Posterior vena cava (tissue), 2 donors: ENCODE results near the gene CDH2. TPM values are rescaled to one million over a fixed set of nuclear protein-coding genes. Genes with fewer than 3 reads are reported as not detected.

Experiments used
- DNase-seq: peaks from one replicate; pipeline ENCODE4 v3.0.0-alpha.2; 2020; ENCODE audit warnings: low spot score
- intact Hi-C, 2 donors: fragments of 100-400 bp; cut with DNase I; formaldehyde crosslinking; loops; one replicate each; pipeline versions ENCODE4 v1.14.1 to v1.14.2; 2022 to 2023
- total RNA-seq, 2 donors: library from RNA; stranded (reverse); fragmentation: NEBNext Ultra II Directional; extraction: Animal tissue kit (Norgen Biotek cat#: 25700); gene quantifications; one replicate each; pipeline ENCODE4 v1.2.1, GENCODE V29; 2021
- donor health status: DM: yes; HTN: yes; CAD: no.
- donor health status: DM: yes; HTN: yes; CAD: no.

Gene CDH2
- total RNA-seq, 2 donors from 2014 or later: 6.0 to 12.0 TPM

DNA sequence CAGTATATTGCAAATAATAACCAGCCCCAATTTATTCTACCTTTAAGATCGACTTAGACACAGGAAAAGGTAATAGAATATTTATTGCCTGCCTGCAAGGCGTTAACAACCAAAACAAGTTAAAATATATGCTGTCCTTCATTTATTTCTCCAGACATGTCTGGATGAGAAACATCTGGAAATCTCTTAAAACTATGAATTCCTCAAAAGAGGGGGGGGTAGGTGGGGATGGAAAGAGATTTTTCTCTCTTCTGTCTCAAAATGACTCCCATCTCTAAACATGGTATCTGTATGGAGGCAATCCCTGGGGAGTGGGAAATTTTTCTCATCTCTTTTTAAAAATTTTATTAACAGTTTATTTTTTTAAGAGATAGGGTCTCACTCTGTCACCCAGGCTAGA, 113.0 kb downstream of the CDH2 start:
- intact Hi-C loops: no loop called here
- no peak for DNase-seq

DNA sequence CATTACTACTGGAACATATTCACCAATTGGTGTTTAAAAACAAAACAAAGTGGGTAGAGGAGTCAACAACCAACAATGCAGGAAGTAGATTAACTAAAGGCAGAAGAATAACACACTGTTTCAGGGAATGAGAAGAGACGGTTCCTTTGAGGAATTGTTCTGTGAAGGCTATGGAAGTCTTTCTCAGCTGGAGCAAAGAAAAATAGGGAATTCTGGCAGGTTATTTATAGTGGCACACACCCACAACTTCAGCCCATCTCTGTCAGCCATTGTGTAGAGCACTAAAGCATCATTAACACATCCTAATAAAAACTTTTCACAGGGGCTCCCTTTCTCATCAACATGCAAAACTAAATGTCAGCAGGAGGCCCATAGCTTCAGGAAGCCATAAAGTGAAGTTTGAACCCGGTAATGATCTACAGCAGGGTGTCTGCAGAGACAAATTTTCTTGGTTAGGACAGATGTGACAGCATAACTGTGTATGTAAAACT, 113.6 kb downstream of the CDH2 start:
- no peak for DNase-seq
- intact Hi-C loops: no loop called here

DNA sequence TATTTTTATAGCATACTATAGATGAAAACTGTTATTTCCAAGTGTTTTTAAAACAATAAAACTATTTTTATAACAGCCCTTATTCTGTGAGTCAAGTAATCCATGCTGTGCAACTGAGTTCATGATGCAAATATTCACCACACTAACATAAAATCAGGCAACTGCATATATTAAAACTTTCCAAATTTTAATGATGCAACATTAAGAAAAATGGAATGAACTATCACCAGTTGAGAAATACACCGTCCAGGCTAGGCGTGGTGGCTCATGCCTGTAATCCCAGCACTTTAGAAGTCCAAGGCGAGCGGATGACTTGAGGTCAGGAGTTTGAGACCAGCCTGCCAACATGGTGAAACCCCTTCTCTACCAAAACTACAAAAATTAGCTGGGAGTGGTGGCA, 114.5 kb downstream of the CDH2 start:
- intact Hi-C loops: no loop called here

DNA sequence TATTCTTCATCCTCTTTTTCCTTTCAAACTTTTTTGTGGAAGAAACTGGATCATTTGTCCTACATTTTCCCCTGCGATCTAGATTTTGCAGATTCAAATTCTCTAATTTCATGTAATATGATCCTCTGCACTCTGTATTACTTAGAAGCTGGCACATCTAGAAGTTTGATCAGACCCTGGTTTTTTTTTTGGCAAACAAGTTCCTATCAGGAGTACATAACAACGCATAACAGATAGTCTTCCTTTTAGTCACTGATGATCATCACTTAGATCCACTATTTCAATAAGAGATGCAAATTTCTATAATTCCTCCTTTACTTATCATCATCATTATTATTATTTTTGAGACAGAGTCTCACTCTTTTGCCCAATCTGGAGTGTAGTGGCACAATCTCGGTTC, 117.1 kb downstream of the CDH2 start:
- no peak for DNase-seq
- intact Hi-C loops: no loop called here

More for the DNA sequence above, 114.5 kb downstream of the CDH2 start:
- DNase-seq: no peak

DNA sequence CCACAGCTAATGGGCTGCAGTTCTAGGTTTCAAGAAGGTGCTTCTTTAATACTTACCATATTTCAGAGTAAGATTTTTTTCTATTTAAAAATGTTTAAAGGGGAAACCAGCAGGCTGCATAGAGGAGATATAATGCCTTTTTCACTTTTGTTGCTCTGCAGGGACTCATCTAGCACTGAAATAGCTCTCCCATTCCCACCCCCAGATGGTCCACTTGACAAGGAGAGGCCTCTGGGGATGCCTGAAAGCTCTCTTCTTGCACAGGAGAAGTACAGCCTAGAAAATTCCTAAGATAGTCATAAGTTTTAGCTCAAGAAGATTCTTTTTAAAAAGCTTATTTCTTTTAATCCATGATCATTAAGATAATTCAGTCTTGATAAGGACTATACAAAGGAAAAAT, 126.4 kb downstream of the CDH2 start:
- no peak for DNase-seq
- intact Hi-C loops: loop anchor here in 1 of 2 donors (5.0 kb wide), 1 partner anchor 48 kb away; no protein-coding TSS in a partner anchor

DNA sequence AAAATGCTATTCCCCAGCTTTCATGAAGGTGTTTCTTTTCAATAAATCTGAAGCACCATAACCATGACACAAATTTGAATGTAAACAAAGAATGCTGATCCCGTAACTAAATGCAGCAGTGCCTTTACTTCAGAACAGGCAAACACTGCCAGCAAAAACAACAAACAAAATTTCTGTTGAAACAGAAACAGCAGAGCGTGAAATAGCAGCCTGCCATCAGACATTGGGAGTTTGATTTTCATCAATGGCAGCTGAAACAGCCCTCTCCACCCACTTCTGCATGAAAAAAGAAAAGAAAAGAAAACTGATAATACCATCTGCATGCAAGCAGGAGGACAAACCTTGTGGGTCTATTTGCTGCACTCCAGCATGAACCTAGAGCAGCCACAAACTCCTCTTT, 128.3 kb downstream of the CDH2 start:
- intact Hi-C loops: no loop called here
- DNase-seq: no peak

DNA sequence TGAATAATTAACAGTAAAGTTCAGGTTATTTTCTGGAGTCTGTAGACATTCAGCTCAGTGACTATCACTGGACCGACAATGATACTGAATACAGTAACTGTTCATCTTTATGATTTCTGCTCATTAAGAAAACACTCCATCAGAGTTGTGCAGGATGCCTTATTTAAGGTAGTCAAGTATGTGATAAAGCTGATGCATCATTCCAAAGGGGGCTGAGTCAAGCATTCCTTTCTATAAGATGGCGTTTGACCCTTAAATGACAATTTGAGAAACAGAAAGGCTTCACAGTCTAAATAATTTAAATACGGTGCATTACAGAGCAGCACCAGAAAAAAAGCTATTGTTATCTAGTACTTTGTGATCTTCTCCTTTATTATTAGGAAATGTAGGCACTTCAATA, 131.1 kb downstream of the CDH2 start:
- intact Hi-C loops: no loop called here
- no peak for DNase-seq

DNA sequence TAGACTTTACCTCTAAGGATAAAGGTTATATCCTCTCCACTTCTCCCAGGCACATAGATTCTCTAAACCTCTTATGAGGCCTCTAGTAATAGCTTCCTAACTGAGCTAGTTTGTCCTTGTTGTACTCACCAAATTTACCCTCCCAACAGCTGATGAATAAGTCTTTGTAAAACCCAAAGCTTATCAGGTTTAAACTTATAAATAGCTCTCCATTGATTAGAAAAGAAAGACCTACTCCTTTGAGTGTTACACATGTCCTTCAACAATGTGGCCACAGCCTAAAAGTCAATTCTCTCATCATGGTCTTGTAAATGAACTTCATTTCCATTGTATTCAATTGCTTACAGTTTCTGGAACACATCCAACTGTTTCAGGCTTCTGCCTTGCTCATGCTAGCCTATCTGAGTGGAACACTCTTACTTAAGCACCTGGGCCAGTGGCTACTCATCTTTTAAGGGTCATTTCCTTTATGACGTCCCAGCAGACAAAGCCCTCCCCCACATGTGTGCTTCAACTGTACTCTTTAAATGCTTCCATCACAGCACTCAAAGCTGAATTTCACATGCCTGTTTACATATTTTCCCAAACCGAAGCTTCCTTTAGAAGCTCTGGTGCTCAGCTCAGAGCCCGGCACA, 131.6 kb downstream of the CDH2 start:
- intact Hi-C loops: no loop called here
- no peak for DNase-seq

DNA sequence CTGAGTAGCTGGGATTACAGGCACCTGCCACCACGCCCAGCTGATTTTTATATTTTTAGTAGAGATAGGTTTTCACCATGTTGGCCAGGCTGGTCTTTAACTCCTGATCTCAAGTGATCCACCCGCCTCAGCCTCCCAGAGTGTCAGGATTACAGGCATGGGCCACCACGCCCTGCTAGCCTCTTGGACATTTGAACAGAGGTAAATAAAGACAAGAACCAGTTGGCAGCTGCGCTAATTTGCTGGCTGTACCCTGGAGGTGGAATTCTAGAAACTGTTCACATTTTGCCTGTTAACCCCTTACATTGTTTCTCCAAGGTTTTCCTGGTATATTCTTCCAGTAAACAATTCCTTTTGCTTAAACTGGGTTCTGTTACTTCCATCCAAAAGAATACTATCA, 132.9 kb downstream of the CDH2 start:
- no peak for DNase-seq
- intact Hi-C loops: no loop called here

DNA sequence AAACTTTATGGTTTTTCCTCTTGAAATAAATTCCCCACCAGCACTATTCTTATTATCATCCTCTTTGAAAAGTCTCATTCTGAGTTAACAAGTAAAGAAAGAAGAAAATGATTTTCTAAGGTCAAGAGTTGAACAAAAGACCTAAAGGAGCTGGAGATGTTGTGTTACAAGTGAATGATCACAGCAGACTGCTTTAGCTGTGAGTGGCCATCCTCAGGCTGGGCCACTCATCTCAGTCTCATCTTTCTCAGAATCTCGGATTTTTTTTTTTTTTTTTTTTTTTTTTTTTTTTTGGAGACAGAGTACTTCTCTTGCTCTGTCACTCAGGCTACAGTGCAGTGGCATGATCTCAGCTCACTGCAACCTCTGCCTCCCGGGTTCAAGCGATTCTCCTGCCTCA, 133.3 kb downstream of the CDH2 start:
- no peak for DNase-seq
- intact Hi-C loops: no loop called here

DNA sequence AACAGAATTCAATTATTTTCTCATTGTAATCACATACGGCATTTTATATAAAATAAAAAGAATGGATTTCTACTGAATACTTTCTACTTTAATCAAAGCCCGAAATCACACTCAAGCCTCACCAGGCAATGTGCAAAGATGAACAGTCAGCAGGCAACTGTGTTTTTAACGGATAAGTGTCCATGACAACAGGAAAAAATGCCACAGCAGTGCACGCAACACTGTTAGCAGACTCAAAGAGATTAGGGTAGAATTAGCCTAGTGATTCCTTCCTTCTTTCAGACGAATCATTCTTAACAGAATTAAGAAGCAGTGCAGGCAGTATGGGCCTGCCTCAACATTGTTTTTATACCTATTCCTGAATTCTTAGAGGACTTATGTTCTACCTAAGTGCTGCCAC, 135.6 kb downstream of the CDH2 start:
- intact Hi-C loops: no loop called here
- DNase-seq: no peak

DNA sequence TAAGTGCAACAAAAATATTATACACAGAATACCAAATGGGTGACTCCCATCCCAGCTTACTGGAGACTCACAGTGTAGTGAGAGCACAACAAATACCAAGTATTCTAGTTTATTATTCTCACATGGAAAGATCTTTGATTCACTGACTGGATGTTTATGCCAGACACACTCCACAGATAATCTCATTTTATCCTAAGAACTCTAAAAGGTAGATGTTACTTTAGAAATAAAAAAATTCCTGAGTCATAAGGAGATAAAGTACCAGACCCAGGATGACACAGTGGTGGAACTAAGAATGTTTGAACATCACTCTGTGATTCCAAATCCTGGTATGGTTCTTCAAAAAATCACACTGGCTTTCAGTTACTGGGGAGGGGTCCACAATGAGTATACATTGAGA, 136.2 kb downstream of the CDH2 start:
- DNase-seq: no peak
- intact Hi-C loops: no loop called here

DNA sequence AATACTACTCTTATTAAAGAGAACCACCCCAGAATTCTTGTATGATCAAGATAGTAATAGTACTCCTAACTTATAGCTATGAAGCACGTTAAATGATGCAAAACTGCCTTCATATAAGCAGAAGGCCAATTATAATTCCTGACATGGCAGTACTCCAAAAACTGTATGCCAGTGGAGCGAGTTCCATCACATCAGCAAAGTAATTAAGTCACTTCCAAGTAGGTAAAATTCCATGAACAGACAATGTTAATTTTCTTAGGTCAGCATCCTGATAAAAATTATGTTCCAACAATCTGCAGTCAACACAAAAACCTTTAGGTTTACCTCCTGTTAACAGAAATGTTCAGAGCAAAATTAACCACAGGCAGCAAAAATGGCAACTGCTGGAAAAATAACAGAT, 136.7 kb downstream of the CDH2 start:
- no peak for DNase-seq
- intact Hi-C loops: no loop called here

DNA sequence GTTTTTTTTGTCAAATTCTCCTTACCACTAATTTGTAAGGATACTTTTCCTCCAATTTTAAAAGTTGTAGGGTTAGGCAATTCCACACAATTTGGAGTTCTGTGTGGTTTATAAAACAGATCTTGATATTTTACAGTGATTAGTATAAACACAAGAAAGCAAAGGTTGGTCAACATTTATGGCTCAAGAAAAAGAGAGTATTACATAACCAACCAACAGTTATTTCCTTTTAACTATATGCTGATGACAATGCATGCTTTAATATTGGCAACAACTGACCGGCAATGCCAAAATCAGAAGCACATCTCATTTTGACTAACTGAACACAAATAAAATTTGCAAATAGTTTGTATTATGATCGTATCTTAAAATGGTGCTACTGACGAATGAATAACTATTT, 137.2 kb downstream of the CDH2 start:
- intact Hi-C loops: no loop called here
- DNase-seq: no peak

DNA sequence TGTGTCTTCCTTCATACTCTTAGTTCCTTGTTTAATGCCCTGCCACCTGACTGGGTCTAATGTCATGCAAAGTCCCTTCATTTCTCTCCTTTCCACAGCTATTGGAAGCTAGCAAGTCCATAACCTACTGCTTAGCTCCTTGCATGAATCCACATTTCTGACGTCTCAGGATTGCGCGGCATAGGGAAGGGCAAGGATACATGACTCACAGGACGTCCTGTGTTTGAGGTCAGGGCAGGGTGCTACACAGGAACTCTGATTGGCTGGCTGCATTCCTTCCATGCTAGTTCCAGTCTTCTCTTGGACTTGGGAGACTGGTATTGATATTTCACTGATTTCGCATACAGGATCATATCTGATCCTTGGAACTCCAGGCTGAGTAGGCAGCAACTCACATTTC, 137.9 kb downstream of the CDH2 start:
- intact Hi-C loops: no loop called here

DNA sequence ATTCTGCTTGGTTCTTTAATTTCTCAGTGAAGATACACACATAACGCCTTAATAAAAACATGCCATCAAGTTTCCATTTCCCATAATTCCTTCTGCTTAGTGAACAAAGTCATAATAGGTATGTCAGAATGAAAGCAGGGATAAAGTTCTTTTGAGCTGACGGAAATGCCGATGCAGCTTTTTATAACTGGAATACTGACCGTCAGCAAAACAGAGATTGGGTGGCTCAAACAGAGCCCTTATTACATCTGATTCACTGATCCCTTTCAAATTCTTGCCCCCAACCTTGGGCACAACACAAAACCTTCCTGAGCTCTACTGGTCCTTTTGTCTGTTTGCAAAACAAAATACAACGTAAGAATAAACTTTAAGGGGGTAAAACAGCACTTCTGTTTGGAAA, 140.4 kb downstream of the CDH2 start:
- intact Hi-C loops: no loop called here

More for the DNA sequence above, 137.9 kb downstream of the CDH2 start:
- DNase-seq: no peak

DNA sequence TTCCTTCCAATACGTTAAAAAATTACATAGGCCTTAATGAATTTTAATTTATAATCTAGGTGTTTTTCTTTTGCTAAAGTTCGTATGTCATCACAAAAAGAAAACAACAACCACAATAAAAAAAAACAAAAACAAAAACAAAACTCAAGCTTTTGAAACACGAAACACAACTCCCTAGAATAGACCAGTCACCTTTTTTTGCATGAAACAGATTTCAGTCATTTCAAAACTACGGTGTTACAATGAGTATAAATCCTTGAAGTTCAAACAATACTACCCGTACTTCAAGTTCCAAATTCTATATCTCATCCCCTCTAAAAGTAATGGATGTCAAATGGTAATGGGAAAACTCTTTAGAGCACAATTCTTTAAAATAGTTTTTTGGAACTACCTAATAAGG, 142.4 kb downstream of the CDH2 start:
- no peak for DNase-seq
- intact Hi-C loops: no loop called here

More for the DNA sequence above, 140.4 kb downstream of the CDH2 start:
- no peak for DNase-seq

DNA sequence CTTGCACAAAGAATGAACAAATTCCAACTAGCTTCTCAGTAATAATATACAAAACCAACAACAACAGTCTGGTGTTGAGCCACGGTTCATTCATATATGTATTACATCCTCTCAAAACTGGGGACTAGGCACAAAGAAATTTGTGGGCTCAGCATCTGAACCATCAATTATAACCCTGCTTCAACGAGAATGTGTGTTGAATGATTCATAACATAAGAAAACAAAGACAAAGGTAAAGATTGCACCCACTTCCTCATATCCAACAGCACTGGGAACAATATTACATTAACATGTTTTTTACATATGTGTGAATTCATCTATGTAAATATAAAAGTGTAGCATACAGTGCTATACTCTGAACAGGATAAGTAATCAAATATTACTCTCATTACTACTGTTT, 144.8 kb downstream of the CDH2 start:
- intact Hi-C loops: no loop called here
- no peak for DNase-seq

DNA sequence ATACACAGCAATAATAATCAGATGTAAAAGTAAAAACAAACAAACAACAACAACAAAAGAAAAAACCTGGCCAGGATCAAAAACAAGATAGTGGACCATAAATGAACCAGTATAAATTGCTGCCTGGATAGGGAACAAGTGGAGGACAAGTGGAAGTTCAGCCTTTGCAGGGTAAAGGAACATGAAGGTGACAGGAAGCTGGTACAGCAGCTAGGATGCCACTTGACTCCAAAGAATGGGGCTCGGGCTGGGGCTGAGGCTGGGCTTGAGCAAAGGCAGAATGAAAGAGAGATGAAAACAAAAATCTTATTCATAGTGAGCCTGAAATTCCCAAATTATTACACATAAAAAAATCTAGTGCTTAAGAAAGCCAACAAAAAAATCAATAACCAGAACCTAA, 146.5 kb downstream of the CDH2 start:
- intact Hi-C loops: no loop called here
- no peak for DNase-seq

DNA sequence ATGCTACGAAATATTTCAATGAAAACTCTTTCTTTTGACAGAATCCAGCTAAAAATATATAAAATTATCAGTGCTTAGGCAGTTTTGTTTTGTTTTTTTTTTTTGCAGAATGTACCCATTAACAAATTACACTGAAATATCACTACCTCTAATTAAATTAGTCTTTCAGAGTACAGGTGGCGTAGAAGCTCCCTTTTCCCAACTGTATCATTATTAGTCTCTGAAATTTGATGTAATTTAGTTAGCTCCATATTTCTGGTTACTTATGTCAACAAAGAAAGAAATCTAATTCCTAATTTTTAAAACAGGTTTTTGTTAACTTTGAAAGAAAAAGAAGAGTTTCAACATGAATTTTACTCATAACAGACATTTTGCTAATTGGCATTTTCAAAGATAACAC, 149.2 kb downstream of the CDH2 start:
- intact Hi-C loops: no loop called here
- DNase-seq: no peak

DNA sequence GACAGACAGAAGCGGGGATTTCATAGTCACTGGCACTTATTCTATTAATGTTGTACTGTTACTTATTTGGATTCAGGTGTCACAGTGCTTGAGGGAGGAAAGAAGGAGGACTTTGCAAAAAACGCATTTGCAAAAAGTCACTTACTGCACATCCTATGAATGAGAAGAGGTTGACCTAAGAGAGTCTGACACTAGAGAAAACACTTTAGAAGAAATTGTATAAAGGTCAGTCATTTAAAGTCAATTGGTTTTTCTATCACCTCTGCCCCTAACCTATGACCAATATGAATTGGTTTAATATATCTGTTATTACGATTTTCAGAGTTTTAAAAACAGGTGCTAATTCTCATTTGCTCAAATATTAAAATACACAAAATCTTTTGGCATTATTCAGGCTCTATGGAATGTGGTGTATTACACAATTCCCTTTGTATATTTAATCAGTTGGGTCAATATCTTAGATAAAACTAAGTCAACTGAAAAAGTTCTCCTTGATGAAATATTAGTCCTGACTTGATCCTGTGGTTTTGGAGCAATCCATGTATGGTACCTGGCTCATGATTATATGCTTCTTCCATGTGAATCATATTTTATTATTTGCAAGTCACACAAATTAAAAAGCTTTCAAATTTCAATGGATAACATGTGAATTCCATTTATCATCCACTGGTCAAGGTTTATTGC, 157.4 kb downstream of the CDH2 start:
- no peak for DNase-seq
- intact Hi-C loops: no loop called here
